HCEC 1CT (cell line): ENCODE data around the gene GPC3.
"Not testable (repeated sequence)": the region's sequence is repeated elsewhere in the genome, so short reads cannot be mapped to it uniquely, and the experiment has no call there.

Source experiments
- DNase-seq: peaks from one replicate; pipeline ENCODE4 v3.0.0-alpha.2; 2017

Gene GPC3

GRCh38 chrX:133923548-133923947 is 61.8 kb downstream of the GPC3 start:
- DNase-seq: no peak

GRCh38 chrX:133923113-133923512 is 62.3 kb downstream of the GPC3 start:
- no peak for DNase-seq

GRCh38 chrX:133922390-133922771 is 63.0 kb downstream of the GPC3 start:
- no peak for DNase-seq

GRCh38 chrX:133921764-133922389 is 63.5 kb downstream of the GPC3 start:
- DNase-seq: no peak

GRCh38 chrX:133921086-133921485 is 64.3 kb downstream of the GPC3 start:
- DNase-seq: no peak

- no peak for DNase-seq
These were observed 67.0 kb downstream of the GPC3 start for GRCh38 chrX:133918361-133918771.

GRCh38 chrX:133916984-133917722 is 68.2 kb downstream of the GPC3 start:
- DNase-seq: no peak

GRCh38 chrX:133913658-133914388 is 71.6 kb downstream of the GPC3 start:
- no peak for DNase-seq

GRCh38 chrX:133913009-133913408 is 72.4 kb downstream of the GPC3 start:
- no peak for DNase-seq

- DNase-seq: no peak
These were observed 73.4 kb downstream of the GPC3 start for GRCh38 chrX:133911825-133912495.

GRCh38 chrX:133910539-133910938 is 74.9 kb downstream of the GPC3 start:
- DNase-seq: no peak

GRCh38 chrX:133909888-133910287 is 75.5 kb downstream of the GPC3 start:
- no peak for DNase-seq

GRCh38 chrX:133908223-133908955 is 77.0 kb downstream of the GPC3 start:
- no peak for DNase-seq

- no peak for DNase-seq
These were observed 77.8 kb downstream of the GPC3 start for GRCh38 chrX:133907606-133908005.

GRCh38 chrX:133905305-133905704 is 80.1 kb downstream of the GPC3 start:
- DNase-seq: no peak

- DNase-seq: no peak
These were observed 87.7 kb downstream of the GPC3 start for GRCh38 chrX:133897593-133898163.

GRCh38 chrX:133892337-133892736 is 93.1 kb downstream of the GPC3 start:
- DNase-seq: no peak

GRCh38 chrX:133888984-133889383 is 96.4 kb downstream of the GPC3 start:
- DNase-seq: no peak

- not testable (repeated sequence) for DNase-seq
These were observed 97.3 kb downstream of the GPC3 start for GRCh38 chrX:133888084-133888483.

- DNase-seq: no peak
These were observed 100.7 kb downstream of the GPC3 start for GRCh38 chrX:133884430-133885394.

- DNase-seq: no peak
These were observed 103.5 kb downstream of the GPC3 start for GRCh38 chrX:133881893-133882292.
